HEK293 (cell line): ENCODE measurements around the gene KCNMA1.

Experiments
- ATF2 ChIP-seq: fragments of 450-650 bp; formaldehyde crosslinking; IDR thresholded peaks from 2 replicates; pipeline ENCODE4 v1.5.1; 2016; ENCODE audit warnings: missing biosample characterization, missing genetic modification characterization, low read depth
- BCL6B ChIP-seq: fragments of 450-650 bp; formaldehyde crosslinking; IDR thresholded peaks from 2 replicates; pipeline ENCODE4 v1.5.1; 2017; ENCODE audit warnings: missing biosample characterization, missing genetic modification characterization
- CTCF ChIP-seq: fragments of 450-650 bp; formaldehyde crosslinking; IDR thresholded peaks from 2 replicates; pipeline ENCODE4 v1.5.1; 2016; ENCODE audit warnings: missing biosample characterization, missing genetic modification characterization
- EGR2 ChIP-seq: fragments of 450-650 bp; formaldehyde crosslinking; IDR thresholded peaks from 2 replicates; pipeline ENCODE4 v1.5.1; 2016; ENCODE audit warnings: low read depth, missing biosample characterization, missing genetic modification characterization
- GLIS2 ChIP-seq: fragments of 450-650 bp; formaldehyde crosslinking; IDR thresholded peaks from 2 replicates; pipeline ENCODE4 v1.5.1; 2016; ENCODE audit warnings: missing biosample characterization, missing genetic modification characterization
- KLF17 ChIP-seq: fragments of 450-650 bp; formaldehyde crosslinking; IDR thresholded peaks from 2 replicates; pipeline ENCODE4 v1.5.1; 2016; ENCODE audit warnings: missing biosample characterization, missing genetic modification characterization
- MYNN ChIP-seq: fragments of 450-650 bp; formaldehyde crosslinking; IDR thresholded peaks from 2 replicates; pipeline ENCODE4 v1.5.1; 2016; ENCODE audit warnings: missing biosample characterization, missing genetic modification characterization, borderline replicate concordance
- PATZ1 ChIP-seq: fragments of 450-650 bp; formaldehyde crosslinking; IDR thresholded peaks from 2 replicates; pipeline ENCODE4 v1.5.1; 2016; ENCODE audit warnings: missing biosample characterization, missing genetic modification characterization
- RBAK ChIP-seq: fragments of 450-650 bp; formaldehyde crosslinking; IDR thresholded peaks from 2 replicates; pipeline ENCODE4 v1.5.1; 2016; ENCODE audit warnings: missing biosample characterization, missing genetic modification characterization
- SP3 ChIP-seq: fragments of 450-650 bp; formaldehyde crosslinking; IDR thresholded peaks from 2 replicates; pipeline ENCODE4 v1.5.1; 2016; ENCODE audit warnings: missing biosample characterization, missing genetic modification characterization
- SP7 ChIP-seq: fragments of 450-650 bp; formaldehyde crosslinking; IDR thresholded peaks from 2 replicates; pipeline ENCODE4 v1.5.1; 2016; ENCODE audit warnings: missing biosample characterization, missing genetic modification characterization
- WT1 ChIP-seq: fragments of 450-650 bp; formaldehyde crosslinking; IDR thresholded peaks from 2 replicates; pipeline ENCODE4 v1.5.1; 2016; ENCODE audit warnings: missing biosample characterization, missing genetic modification characterization
- ZBTB20 ChIP-seq: fragments of 450-650 bp; formaldehyde crosslinking; IDR thresholded peaks from 2 replicates; pipeline ENCODE4 v1.5.1; 2016; ENCODE audit warnings: missing biosample characterization, missing genetic modification characterization
- ZNF133 ChIP-seq: fragments of 450-650 bp; formaldehyde crosslinking; IDR thresholded peaks from 2 replicates; pipeline ENCODE4 v1.5.1; 2016; ENCODE audit warnings: missing biosample characterization, missing genetic modification characterization
- ZNF19 ChIP-seq: fragments of 450-650 bp; formaldehyde crosslinking; IDR thresholded peaks from 2 replicates; pipeline ENCODE4; 2016; ENCODE audit warnings: missing biosample characterization, missing genetic modification characterization, low read depth
- ZNF211 ChIP-seq: fragments of 450-650 bp; formaldehyde crosslinking; IDR thresholded peaks from 2 replicates; pipeline ENCODE4 v1.5.1; 2016; ENCODE audit warnings: low read depth, missing biosample characterization, missing genetic modification characterization
- ZNF362 ChIP-seq: fragments of 450-650 bp; formaldehyde crosslinking; IDR thresholded peaks from 2 replicates; pipeline ENCODE4 v1.5.1; 2016; ENCODE audit warnings: missing biosample characterization, missing genetic modification characterization
- ZNF423 ChIP-seq: fragments of 450-650 bp; formaldehyde crosslinking; IDR thresholded peaks from 2 replicates; pipeline ENCODE4 v1.5.1; 2016; ENCODE audit warnings: missing biosample characterization, missing genetic modification characterization
- ZNF518A ChIP-seq: fragments of 450-650 bp; formaldehyde crosslinking; conservative IDR thresholded peaks from 2 replicates; pipeline ENCODE4 v1.5.1; 2016; ENCODE audit warnings: low read depth, missing biosample characterization, missing genetic modification characterization
- ZNF549 ChIP-seq: fragments of 450-650 bp; IDR thresholded peaks from 2 replicates; pipeline ENCODE4 v1.5.1; 2018; ENCODE audit warnings: missing biosample characterization, missing genetic modification characterization, mild to moderate bottlenecking, inconsistent platforms, moderate library complexity
- ZNF621 ChIP-seq: fragments of 450-650 bp; formaldehyde crosslinking; IDR thresholded peaks from 2 replicates; pipeline ENCODE4 v1.5.1; 2017; ENCODE audit warnings: missing biosample characterization, missing genetic modification characterization
- ZNF639 ChIP-seq: fragments of 450-650 bp; formaldehyde crosslinking; IDR thresholded peaks from 2 replicates; pipeline ENCODE4 v1.5.1; 2016; ENCODE audit warnings: missing biosample characterization, missing genetic modification characterization
- ZNF677 ChIP-seq: fragments of 450-650 bp; IDR thresholded peaks from 2 replicates; pipeline ENCODE4 v1.5.0; 2018; ENCODE audit warnings: missing biosample characterization, mild to moderate bottlenecking, missing genetic modification characterization, moderate library complexity
- ZNF777 ChIP-seq: fragments of 450-650 bp; formaldehyde crosslinking; IDR thresholded peaks from 2 replicates; pipeline ENCODE4 v1.5.1; 2017; ENCODE audit warnings: missing biosample characterization, missing genetic modification characterization, borderline replicate concordance

KCNMA1 gene

GRCh38 chr10:77636967-77637531 lies 559 bp downstream of the KCNMA1 start (continued):
- TF ChIP-seq ZNF518A (tag by site-specific recombination), result no peak
- TF ChIP-seq GLIS2 (tag by site-specific recombination), result peak; percentile 67
- no peak for TF ChIP-seq ZNF549
- TF ChIP-seq WT1, result no peak
- no peak for TF ChIP-seq ZNF133 (tag by site-specific recombination)
- no peak for TF ChIP-seq ATF2 (tag by site-specific recombination)
- peak; percentile 30; the same call in 1 of the 2 replicates for TF ChIP-seq SP3 (tag by site-specific recombination)
- TF ChIP-seq ZBTB20 (tag by site-specific recombination), result peak; percentile 60; the same call in 1 of the 2 replicates
- TF ChIP-seq ZNF423 (tag by site-specific recombination), result no peak
- TF ChIP-seq ZNF639, result no peak
- TF ChIP-seq ZNF211 (tag by site-specific recombination), result no peak
- 0 out of 2 replicates have a peak, but pooled peaks have one; percentile 35 for TF ChIP-seq KLF17 (tag by site-specific recombination)
- TF ChIP-seq BCL6B (tag by site-specific recombination), result no peak
- no peak for TF ChIP-seq ZNF19 (tag by site-specific recombination)
- TF ChIP-seq PATZ1 (tag by site-specific recombination), result peak; percentile 63
- TF ChIP-seq ZNF677 (tag by site-specific recombination), result no peak
- TF ChIP-seq MYNN (tag by site-specific recombination), result no peak
- TF ChIP-seq ZNF777 (tag by site-specific recombination), result peak; percentile 83
- TF ChIP-seq CTCF, result 0 out of 2 replicates have a peak, but pooled peaks have one; percentile 34
- no peak for TF ChIP-seq RBAK
- no peak for TF ChIP-seq ZNF362 (tag by site-specific recombination)
- TF ChIP-seq SP7 (tag by site-specific recombination), result peak; percentile 42; the same call in 1 of the 2 replicates
- no peak for TF ChIP-seq ZNF621
- TF ChIP-seq EGR2 (tag by site-specific recombination), result peak; percentile 37
